GM10248 (cell line): ENCODE data around the gene KSR1.
"Not testable (repeated sequence)": the region's sequence is repeated elsewhere in the genome, so short reads cannot be mapped to it uniquely, and the experiment has no call there.

Source experiments
- CTCF ChIA-PET: fragments of 300-600 bp; sonication (Branson Sonifier 250); formaldehyde crosslinking; extraction: SDS; loops from one replicate; lab custom pipeline; 2021; ENCODE audit warnings: antibody characterized with exemption; lab: Yijun Ruan, JAX
- POLR2A ChIA-PET: fragments of 350-650 bp; sonication (Branson Sonifier 250); formaldehyde crosslinking; extraction: SDS; loops from one replicate; lab custom pipeline; 2020; ENCODE audit warnings: antibody characterized with exemption; lab: Yijun Ruan, JAX
- DNase-seq: peaks from one replicate; pipeline ENCODE4 v3.0.0; 2012; ENCODE audit errors: extremely low spot score
- TF ChIP-seq, protein P1 (sequence below): IDR thresholded peaks from 2 replicates; pipeline ENCODE4 v1.5.1; 2012; ENCODE audit warnings: mild to moderate bottlenecking, low read depth; ENCODE audit errors: extremely low read depth, missing control alignments, control extremely low read depth

KSR1 gene

DNA sequence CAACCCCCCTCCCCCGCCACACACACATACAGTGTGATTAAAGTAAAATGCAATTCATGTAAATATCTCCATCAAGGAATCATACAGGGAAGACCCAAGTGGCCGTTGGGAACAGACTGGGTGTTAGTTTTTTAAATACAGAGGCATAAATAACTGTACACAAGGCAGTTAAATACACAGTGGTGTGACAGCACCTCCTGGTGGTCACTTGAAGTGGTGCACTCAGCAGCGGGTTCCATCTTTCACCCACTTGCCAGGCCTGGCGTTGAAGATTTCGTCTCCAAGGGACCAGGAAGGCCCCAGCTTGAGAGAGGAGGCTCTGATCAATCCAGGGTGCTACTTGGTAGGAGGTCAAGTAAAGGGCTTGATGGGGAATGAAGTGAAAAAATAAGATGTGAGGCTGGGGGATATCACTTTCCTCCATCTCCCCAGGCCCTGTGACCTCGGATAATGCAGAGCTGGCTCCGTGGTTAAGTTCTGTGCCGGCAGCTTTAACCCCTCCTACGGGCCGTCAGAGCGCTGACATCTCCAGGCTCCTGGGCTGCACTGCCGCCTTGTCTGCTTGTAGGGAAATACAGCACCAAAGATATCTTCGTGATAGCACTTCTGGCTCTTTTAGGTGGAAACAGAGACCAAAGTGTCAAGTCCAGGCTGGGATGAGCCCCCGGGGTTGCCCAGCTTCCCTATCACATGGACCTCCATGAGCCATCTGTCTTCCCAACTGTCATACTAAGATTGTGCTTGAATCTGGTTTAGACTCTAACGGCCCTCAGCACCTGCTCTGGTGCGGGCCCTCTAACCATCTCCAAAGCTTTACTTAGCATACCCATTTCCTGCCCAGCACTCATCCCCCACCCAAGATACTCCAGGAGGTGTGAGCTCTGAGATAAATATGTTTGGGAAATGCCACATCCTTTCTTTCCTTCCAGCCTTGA lies 195.4 kb downstream of the KSR1 start:
- POLR2A ChIA-PET: no interaction called here
- no peak for DNase-seq

DNA sequence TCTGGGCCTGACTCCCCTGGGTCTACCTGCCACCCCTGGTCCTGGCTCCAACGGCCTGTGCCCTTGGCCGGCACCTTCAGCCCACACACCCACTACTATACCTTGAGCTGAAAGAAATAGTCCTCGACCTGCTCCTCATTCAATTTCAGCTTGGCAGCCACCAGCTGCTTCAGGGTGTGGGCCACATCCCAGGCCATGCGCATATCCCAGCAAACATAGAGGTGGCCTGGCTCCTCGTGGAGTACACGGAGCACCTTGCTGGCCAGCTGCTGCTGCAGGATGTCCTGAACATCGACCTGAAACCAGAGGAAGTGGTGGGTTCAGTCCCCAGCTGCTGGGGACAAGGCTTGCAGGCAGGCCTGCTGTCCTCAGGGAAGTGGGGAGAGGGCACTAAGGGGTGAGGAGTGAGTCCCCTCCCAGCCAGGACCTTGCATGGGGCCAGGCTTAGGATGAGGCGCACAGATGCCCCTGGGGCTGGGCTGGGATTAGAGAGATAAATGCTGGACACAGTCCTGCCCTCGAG lies 197.3 kb downstream of the KSR1 start:
- POLR2A ChIA-PET, DNase-seq: not testable (repeated sequence)
- CTCF ChIA-PET: interaction anchor here (0.8 to 14.1 kb wide), 21 partner anchors 9 to 598 kb away, joined by 3 to 331 read pairs (median 5); partner anchors contain the start of gene LGALS9

More for the DNA sequence above, 195.4 kb downstream of the KSR1 start:
- CTCF ChIA-PET: interaction anchor here (0.7 to 14.1 kb wide), 41 partner anchors 8 to 461 kb away, joined by 3 to 331 read pairs (median 5); partner anchors contain the start of gene LGALS9
- TF ChIP-seq, protein P1, sequence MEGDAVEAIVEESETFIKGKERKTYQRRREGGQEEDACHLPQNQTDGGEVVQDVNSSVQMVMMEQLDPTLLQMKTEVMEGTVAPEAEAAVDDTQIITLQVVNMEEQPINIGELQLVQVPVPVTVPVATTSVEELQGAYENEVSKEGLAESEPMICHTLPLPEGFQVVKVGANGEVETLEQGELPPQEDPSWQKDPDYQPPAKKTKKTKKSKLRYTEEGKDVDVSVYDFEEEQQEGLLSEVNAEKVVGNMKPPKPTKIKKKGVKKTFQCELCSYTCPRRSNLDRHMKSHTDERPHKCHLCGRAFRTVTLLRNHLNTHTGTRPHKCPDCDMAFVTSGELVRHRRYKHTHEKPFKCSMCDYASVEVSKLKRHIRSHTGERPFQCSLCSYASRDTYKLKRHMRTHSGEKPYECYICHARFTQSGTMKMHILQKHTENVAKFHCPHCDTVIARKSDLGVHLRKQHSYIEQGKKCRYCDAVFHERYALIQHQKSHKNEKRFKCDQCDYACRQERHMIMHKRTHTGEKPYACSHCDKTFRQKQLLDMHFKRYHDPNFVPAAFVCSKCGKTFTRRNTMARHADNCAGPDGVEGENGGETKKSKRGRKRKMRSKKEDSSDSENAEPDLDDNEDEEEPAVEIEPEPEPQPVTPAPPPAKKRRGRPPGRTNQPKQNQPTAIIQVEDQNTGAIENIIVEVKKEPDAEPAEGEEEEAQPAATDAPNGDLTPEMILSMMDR: peak; percentile 75

DNA sequence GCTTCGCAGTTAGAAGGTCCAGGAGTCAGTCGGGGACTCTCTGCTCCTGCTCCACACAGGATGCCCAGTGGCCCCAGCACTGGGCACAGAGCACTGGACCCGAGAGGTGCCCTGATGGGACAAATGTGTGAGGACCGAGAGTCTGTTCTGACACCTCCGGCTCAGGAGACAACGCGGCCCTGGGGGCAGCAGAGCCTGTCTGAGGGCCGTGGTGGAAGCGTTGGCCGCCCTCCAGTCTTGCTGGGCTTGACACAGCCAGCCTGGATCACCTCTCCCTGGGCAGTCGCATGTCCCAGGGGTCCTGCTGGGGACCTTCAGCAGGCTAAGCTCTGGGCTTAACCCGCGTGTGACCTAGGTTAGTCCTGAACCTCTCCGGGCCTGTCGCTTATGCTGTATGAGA lies 197.9 kb downstream of the KSR1 start:
- POLR2A ChIA-PET: no interaction called here
- TF ChIP-seq, protein P1: no peak
- DNase-seq: no peak
- CTCF ChIA-PET: interaction anchor here (0.7 to 14.1 kb wide), 42 partner anchors 9 to 884 kb away, joined by 3 to 331 read pairs (median 4); partner anchors contain the start of gene LGALS9

DNA sequence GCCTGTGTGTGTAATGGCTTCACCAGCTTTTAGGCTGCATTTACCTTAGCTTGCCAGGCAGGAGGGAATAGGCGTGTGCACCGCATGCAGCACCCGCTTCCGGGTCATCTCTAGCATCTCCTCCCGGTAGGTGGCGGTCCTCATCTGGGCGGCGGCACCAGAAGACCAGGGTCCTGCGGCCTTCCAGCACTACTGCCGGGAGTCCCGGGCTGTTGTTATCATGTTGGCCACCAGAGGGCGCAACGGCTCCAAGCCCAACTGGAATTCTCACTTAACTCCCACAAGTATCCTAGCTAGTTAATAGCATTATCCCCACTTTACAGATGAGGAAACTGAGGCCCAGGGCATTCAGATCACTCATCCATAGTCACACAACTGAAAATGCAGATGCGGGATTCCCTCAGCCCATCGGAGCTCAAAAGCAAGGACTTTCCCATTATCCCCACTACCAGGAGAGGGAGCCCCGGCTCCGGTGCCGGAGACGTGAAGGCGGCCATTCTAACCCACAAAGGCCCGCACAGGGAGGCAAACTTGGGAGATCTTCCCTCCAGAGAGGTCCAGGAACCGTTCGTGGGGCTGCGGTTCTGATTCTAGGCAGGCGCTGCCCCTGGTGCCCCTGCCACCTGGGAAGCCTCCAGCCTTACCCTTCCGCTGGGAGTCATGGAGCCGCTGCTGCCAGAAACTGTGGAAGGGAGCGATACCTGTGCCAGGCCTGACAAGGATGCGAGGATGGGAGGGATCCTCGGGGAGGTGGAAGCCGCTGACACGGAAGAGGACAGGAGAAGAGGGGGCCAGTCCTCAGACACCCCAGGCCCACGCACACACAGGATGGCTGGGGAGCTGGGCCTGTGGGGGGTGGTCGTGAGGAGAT lies 198.6 kb downstream of the KSR1 start:
- DNase-seq: peak; percentile 85
- CTCF ChIA-PET: interaction anchor here (0.7 to 14.1 kb wide), 48 partner anchors 8 to 883 kb away, joined by 3 to 331 read pairs (median 4); partner anchors contain the start of gene LGALS9
- POLR2A ChIA-PET: no interaction called here
- TF ChIP-seq, protein P1: peak; percentile 82

DNA sequence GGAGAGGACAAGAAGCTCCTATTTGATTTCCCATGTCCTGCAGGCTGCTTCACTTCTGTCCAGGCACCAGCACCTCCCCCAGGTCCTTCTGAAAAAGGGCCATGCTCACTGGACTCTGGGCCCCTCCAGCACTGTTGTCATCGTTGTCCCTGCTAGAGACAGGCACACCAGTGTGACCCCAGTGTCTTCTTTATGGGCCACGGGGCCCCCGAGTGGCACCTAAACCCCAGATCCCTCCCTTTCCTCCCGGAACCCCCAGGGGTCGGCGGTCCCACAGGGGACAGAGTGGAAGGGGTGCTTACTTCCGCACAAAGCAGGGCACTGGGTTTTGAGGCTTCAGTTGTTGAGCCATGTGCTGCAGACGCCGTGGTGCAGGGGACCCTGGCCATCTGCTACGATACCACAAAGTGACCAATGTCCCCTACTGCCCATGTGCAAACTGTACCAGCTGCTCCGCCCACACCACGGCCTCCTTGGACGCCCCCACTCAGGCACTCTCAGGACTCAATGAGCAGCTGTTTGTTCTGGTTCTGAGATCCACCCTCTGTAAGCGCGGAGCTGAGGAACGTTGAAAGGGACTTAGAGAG lies 199.4 kb downstream of the KSR1 start:
- CTCF ChIA-PET: interaction anchor here (0.8 to 14.1 kb wide), 21 partner anchors 7 to 882 kb away, joined by 3 to 331 read pairs (median 5); no protein-coding TSS in a partner anchor
- POLR2A ChIA-PET, DNase-seq: not testable (repeated sequence)

DNA sequence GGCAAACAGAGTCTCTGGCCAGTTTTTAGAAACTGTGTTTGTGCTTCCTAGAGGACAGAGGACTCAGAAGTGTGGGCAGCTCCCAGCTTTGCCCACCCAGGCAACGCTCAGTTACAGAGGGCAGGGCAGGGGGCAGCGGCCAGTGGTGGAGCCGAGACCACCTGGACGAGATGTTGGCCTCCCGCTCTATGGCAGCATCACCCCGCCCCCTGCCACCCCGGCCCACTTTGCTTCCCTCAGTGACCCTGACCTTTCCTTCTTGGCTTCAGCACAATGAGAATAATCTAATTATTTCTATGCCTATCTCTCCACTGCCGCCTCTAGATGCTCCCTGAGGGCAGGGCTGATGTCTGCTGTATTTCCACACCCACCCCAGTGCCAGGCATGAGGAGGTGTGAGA lies 200.4 kb downstream of the KSR1 start:
- CTCF ChIA-PET: interaction anchor here (1.1 to 14.1 kb wide), 6 partner anchors 51 to 223 kb away, joined by 4 to 331 read pairs (median 32); no protein-coding TSS in a partner anchor
- POLR2A ChIA-PET, DNase-seq: not testable (repeated sequence)

DNA sequence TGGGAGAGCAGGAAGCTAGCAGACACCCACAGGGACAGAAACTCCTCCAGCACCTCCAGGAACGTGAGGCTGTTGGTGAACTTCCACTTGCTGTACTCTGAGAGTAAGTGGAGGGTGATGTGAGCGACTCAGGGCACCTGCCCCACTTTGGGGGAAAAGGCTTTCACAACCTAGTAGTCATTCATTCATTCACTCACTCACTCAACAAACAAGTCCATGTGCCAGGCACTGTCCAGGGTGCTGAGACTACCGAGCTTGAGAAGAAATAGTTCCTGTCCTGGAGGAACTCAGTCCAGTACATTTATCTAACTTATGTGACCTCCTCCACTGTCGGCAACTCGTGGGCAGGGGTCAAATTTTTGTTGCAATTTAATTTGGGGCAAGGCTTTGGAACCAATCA lies 201.4 kb downstream of the KSR1 start:
- POLR2A ChIA-PET: no interaction called here
- TF ChIP-seq, protein P1: no peak
- CTCF ChIA-PET: interaction anchor here (1.5 to 6.9 kb wide), 4 partner anchors 9 to 105 kb away, joined by 4 to 42 read pairs (median 6); no protein-coding TSS in a partner anchor
- DNase-seq: no peak
